Measurements from ENCODE around the gene IL22RA2.

DNA sequence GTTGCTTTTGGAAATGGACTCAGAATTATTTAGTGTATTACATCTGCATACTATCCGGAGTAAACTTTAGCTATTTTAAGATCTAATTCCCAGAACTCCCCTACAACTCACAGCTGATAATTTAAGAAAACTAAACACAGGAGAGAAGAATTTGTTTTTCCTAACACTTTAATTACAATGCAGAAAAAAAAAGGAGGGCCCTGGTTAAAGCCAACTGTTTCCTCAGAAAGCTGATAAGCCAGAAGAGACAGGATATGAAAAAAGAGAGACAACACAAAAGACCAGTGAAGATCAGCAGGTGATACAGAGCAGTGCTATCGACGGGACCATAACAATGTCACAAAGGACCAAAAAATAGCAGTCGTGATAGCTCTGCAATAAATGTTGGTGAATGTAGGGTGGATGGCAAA lies 39.9 kb upstream of the IL22RA2 start:
- TF ChIP-seq, protein P1, sequence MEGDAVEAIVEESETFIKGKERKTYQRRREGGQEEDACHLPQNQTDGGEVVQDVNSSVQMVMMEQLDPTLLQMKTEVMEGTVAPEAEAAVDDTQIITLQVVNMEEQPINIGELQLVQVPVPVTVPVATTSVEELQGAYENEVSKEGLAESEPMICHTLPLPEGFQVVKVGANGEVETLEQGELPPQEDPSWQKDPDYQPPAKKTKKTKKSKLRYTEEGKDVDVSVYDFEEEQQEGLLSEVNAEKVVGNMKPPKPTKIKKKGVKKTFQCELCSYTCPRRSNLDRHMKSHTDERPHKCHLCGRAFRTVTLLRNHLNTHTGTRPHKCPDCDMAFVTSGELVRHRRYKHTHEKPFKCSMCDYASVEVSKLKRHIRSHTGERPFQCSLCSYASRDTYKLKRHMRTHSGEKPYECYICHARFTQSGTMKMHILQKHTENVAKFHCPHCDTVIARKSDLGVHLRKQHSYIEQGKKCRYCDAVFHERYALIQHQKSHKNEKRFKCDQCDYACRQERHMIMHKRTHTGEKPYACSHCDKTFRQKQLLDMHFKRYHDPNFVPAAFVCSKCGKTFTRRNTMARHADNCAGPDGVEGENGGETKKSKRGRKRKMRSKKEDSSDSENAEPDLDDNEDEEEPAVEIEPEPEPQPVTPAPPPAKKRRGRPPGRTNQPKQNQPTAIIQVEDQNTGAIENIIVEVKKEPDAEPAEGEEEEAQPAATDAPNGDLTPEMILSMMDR (optimal IDR thresholded peaks at IDR 0.05 in 1 of 3, IDR thresholded peaks at IDR 0.05 in 1 of 3, conservative IDR thresholded peaks at IDR 0.05 in 1 of 3; ENCODE audit: extremely low read depth in 1 of 3, insufficient read depth in 2 of 3, low read length in 3 of 3) = no peak
- TF ChIP-seq EZH2 (IDR thresholded peaks at IDR 0.05; ENCODE audit: low read length) = no peak
